Retinal pigment epithelial cell (primary cell): ENCODE measurements around the gene SST.
"Not testable (repeated sequence)": the region's sequence is repeated elsewhere in the genome, so short reads cannot be mapped to it uniquely, and the experiment has no call there.

Source experiments
- DNase-seq: peaks from one replicate; pipeline ENCODE4 v3.0.0-alpha.2; 2010; ENCODE audit warnings: low read depth
- H3K4me3 ChIP-seq: 2 replicates; pipeline ENCODE4 v1.5.1; 2011; ENCODE audit warnings: mild to moderate bottlenecking, low read length, control low read depth, moderate library complexity
- TF ChIP-seq, protein P1 (sequence below): conservative IDR thresholded peaks from 2 replicates; pipeline ENCODE4 v1.5.1; 2011; ENCODE audit warnings: low read depth, low read length, control low read depth, inconsistent platforms

Gene SST

DNA sequence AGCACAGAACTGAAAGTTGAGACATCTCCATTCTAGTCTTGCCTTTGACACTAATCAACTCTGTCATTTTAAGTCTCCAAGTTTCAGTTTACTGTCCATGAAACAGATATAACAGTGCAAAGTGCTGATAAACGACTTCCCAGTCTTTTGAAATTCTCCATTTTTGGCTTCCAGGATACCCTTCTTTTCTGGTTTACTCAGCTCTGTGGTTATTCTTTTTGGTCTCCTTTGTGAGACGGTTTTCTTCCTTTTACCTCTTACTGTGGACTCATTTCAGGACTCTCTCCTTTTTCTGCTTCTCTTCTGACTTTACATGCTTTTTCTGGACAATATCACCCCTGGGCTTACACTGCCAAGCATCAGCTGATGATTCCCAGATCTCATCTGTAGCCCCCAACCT, 18.9 kb downstream of the SST start:
- DNase-seq: no peak
- TF ChIP-seq, protein P1, sequence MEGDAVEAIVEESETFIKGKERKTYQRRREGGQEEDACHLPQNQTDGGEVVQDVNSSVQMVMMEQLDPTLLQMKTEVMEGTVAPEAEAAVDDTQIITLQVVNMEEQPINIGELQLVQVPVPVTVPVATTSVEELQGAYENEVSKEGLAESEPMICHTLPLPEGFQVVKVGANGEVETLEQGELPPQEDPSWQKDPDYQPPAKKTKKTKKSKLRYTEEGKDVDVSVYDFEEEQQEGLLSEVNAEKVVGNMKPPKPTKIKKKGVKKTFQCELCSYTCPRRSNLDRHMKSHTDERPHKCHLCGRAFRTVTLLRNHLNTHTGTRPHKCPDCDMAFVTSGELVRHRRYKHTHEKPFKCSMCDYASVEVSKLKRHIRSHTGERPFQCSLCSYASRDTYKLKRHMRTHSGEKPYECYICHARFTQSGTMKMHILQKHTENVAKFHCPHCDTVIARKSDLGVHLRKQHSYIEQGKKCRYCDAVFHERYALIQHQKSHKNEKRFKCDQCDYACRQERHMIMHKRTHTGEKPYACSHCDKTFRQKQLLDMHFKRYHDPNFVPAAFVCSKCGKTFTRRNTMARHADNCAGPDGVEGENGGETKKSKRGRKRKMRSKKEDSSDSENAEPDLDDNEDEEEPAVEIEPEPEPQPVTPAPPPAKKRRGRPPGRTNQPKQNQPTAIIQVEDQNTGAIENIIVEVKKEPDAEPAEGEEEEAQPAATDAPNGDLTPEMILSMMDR: no peak
- H3K4me3 ChIP-seq: no peak overlapping the region

DNA sequence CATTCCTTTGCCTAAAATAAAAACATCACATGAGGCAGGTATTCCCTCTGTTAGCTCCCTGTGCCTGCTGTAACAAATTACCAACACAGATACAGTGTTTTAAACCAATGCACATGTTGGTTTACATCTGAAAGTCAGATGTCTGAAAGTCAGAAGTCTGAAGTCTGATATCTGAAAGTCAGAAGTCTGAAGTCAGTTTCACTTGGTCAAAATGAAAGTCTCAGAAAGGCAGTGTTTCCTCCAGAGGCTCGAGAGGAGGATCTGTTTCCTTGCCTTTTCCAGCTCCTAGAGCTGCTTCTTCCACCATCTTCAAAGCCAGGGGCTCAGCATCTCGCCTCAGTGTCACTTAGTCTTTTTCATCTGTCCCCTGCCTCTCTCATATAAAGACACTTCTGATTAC, 22.0 kb downstream of the SST start:
- H3K4me3 ChIP-seq: no peak overlapping the region
- TF ChIP-seq, protein P1: no peak
- DNase-seq: no peak

DNA sequence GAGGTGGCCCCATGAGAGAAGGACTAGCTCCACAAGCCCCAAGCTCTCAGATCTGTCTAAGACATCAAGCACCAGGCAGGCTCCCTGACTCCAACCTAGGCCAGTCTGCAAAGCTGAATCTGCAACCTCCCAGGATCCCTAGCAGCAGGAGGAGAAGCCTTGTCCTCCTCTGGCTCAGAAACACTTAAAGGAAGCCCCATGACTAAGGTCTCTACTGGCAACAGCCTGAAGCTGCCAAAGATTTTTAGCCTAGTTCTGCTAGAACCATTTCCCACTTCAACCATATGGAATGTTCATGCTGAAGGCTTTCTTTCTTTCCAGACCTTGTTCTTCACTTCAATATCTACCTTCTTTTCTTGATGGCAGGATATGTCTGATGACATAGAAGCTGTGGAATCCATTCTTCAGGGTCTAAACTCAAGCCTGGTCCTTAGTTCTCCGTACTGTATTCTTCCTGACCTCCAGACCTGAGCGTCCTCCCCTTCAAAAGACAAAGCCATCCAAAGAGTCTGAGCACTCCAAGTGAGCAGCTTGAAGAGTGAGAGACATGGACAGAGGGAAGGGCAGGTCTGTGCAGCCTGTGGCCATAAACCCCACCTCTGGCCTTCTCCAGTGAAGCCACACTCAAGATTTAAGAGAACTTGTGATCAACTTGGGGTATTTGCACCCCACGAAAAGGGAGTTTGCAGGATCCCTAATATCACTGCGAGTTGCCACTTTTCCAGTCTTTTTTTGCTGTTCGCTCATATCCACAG, 23.1 kb downstream of the SST start:
- TF ChIP-seq, protein P1: no peak
- DNase-seq: no peak
- no peak overlapping the region for H3K4me3 ChIP-seq

DNA sequence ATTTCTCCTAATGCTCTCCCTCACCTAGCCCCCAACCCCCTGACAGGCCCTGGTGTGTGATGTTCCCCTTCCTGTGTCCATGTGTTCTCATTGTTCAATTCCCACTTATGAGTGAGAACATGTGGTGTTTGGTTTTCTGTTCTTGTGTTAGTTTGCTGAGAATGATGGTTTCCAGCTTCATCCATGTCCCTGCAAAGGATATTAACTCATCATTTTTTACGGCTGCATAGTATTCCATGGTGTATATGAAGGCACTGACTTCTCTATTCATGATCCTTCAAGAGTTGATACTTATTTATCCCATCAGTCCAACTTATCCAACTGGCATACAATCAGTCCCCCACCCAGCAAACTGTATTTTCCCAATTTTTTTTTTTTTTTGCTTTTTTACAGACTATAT, 24.8 kb downstream of the SST start:
- DNase-seq, H3K4me3 ChIP-seq: not testable (repeated sequence)

DNA sequence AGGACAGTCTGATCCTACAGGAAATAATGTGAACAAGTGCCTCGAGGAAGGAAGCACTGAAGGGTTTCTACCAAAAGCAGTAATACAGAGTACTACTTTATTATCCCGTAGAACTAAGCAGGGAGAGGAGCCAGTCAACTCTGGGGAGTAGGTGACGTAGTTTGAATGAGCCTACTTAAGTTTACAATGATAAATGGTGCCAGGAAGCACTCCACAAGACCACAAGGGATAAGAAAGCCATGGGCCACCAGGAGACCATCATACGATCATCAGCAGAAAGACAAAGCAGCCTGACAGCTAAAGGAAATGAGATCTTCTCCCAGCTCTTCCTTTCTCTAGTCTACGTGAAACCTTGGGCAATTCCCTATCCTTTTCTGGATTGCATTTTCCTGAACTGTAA, 27.3 kb downstream of the SST start:
- TF ChIP-seq, protein P1: no peak
- no peak for DNase-seq
- H3K4me3 ChIP-seq: no peak overlapping the region

DNA sequence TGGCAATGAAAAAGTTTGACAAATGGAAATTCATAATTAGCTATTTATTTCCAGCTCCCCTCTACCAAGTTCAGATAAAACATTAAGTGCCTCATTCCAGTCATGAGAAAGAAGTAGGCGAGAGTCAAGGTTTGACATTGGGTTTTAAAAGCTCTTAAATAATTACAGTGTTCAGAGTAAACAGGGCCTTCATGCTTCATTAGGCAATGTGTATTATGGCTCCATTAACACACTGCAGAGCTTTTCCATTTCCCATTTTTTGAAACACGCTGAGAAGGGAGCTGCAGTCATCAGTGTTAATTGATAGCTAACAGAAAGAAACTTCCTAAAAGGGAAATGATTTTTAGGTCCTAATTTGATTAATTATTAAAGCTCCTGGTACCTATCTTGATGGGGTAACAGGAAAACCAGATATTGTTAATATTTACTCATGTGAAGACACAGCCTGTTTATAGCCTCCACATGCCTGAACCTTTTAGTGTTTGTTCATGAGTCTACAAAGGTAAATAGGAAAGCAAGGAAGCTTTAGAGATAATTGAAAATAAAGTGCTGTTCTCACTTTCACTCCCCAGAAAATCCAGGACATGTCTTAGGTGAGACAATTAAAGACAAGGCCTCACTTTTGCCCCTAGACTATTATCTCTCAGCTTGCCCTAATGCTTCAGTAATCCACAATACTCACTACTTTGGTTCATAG, 28.7 kb downstream of the SST start:
- TF ChIP-seq, protein P1: no peak
- no peak for DNase-seq
- no peak overlapping the region for H3K4me3 ChIP-seq

DNA sequence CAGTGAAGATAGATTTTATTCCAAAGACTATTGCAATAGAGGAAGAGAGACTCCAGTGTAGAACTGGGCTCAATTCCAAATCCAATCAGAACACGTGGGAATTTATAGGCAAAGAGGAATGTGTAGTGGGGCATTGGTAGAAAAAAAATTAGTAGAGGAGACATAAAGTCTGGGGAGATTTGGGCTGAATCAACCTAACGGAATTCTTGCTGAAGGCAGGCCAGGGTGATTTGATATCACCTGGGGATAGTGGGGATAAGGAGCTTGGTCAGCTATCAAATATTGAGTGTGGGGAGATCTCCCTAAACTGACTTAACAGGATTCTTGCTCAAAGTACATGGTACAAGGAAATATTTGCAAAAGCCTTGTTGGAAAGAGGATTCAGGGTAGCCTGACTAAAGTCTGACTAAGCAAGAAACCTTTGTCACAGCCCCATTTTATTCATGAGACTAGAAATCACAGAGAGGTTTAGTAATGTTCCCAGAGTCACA, 29.6 kb downstream of the SST start:
- TF ChIP-seq, protein P1: no peak
- peak; percentile 38 for DNase-seq
- no peak overlapping the region for H3K4me3 ChIP-seq
